Kidney glomerular epithelial cell (primary cell): ENCODE data around the gene RAB30.
"Not testable (repeated sequence)": the region's sequence is repeated elsewhere in the genome, so short reads cannot be mapped to it uniquely, and the experiment has no call there.

ENCODE experiments used
- DNase-seq: peaks from one replicate; lab custom pipeline; 2025; lab: John Stamatoyannopoulos, UW

RAB30 gene

GRCh38 chr11:83009999-83010398 is 61.7 kb downstream of the RAB30 start:
- DNase-seq, result no peak

DNA sequence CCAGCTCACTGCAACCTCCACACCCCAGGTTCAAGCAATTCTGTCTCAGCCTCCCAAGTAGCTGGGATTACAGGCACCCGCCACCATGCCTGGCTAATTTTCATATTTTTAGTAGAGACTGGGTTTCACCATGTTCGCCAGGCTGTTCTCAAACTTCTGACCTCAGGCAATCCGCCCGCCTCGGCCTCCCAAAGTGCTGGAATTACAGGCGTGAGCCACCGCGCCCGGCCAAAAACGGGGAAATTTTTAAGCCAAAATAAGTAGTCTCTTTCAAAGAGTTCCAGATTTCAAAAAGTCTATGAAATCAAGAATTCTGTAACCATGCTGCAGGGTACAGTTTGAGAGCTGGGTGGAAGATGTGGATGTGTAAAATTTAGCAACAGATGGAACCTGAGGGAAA is 62.6 kb downstream of the RAB30 start:
- not testable (repeated sequence) for DNase-seq

GRCh38 chr11:83008581-83008923 is 63.1 kb downstream of the RAB30 start:
- peak; percentile 44 for DNase-seq

DNA sequence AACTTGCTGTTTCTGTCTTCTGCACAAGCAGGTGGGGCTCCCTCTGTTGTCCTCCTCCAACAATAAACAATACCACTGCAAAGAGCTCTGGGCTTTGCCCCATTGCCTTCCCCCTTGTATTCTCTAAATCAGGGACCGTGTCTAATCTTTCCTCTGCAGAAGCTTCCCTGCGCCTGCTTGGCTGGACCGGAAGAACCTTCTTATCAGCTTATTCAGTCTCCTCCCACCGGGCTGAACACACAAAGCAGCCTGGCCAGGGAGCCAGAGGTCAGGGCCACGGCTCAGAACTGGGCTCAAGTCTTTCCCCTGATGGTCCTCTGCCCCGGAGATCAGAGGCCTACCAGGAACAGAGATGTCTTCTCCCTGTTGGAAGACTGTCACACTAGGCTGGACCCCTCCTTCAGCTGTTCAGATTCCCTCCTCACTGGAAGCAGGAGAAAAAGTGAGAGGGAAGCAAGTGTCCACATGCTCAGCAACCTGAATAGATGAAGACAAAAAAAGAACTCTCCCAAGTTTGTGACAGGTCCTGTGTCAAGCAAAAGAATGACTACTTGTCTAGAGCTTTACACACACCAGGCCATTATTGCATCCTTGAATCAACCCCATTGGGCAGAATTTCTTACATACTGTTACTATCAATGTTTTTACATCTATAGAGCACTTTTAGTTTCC is 63.7 kb downstream of the RAB30 start:
- peak; percentile 6 for DNase-seq

DNA sequence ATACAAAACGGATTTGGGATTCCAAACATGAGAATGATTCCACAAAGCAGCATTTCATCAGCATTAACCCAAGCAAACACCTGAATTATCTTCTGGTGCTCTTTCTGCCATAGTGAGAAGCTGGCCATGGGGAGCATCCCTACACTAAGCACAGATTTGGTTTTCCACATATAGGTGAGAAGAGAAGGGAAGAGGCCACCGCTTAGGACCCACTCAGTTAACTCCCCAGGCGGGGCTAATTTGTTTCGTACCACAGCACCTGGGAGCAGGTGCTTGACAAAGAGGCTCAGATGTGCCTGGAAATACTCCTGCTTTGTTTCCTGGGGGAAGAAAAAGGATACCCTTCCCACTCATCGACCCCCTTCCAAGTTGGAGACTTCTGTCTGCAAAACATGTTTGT is 64.2 kb downstream of the RAB30 start:
- DNase-seq, result no peak

GRCh38 chr11:83006877-83007330 is 64.8 kb downstream of the RAB30 start:
- DNase-seq, result no peak

DNA sequence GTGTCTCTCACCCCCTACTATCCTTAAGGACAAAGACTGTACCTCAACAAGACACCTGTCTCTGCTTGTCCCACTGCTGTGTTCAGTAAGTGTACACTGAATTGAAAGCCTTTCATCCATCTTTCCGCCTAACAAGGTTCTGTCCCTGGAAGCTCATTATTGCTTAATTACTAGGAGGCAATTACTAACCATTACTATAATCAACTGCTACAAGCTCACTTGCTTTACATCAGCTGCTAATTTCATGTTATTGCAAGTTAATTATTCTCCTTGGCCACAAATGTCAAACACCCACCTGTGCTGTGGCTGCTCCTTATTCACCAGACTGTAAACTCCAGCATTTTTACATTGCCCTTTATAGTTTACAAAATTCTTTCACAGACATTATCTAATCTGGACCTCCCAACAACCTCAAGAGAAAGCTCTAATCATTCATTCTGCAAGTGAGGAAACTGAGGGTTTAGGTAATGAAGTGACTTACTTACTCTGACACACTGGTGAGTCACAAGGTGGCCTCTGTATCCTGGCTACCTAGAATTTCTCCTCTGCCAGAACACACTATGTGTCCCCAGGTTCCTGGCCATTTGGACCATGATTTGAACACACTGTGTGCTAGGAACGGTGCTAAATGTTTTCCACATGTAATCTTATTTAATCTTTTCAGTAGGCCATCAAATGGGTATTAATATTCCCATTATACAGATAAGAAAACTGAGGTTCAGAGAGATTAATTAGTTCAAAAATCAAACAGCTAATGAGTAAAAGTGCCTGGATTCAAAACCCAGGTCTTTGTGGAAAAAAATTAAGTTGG is 66.7 kb downstream of the RAB30 start:
- DNase-seq, result peak; percentile 4

DNA sequence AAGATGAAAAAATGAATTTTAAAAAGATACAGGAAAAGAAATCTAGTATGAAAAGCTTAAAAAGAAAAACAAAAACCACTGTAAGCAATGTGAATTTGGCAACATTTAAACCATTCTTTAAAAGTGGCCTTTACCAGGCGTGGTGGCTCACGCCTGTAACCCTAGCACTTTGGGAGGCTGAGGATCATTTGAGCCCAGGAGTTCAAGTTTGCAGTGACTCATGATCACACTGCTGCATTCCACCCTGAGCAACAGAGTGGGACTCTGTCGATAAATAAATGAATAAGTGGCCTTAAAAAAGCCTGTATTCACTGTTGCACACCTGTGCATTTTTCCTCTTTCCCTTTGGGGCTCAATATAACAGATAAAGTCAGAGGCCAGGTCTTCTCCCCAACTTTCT is 69.2 kb downstream of the RAB30 start:
- no peak for DNase-seq

DNA sequence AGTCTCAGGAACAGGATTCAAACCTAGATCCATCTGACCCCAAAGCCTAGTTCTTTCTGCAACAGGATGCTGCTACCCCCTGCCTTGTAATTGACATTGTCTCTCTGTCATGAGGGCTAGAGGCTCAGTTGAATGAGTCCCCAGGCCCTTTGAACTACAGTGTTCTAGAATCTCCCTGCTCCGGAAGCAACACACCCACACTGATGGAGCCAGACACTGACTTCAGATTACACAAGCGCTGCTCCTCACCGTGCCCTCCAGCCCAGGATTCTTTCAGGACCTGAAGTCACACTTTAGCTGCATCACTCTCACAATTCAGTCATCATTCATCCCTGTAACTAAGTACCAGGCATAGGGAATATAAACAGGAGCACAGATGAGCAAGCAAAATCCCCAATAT is 69.6 kb downstream of the RAB30 start:
- DNase-seq, result no peak

DNA sequence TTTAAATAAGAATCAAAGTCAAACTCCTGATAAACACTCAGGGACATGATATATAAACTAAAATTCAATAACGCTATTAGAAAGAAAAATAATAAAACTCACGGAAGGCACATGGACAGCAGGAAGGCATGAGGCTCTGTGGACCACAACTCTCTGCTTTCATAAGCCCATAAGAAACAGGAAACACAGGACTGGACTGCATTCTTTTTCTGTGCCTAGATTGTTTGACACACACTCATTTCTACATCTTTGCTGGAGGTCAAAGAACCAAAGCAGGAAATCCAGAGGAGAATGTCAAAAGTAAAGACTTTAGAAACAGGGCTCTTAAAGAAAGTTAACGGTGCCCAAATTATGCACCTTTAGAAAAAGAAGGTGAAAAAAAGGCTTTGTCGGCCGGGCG is 71.3 kb downstream of the RAB30 start:
- no peak for DNase-seq

DNA sequence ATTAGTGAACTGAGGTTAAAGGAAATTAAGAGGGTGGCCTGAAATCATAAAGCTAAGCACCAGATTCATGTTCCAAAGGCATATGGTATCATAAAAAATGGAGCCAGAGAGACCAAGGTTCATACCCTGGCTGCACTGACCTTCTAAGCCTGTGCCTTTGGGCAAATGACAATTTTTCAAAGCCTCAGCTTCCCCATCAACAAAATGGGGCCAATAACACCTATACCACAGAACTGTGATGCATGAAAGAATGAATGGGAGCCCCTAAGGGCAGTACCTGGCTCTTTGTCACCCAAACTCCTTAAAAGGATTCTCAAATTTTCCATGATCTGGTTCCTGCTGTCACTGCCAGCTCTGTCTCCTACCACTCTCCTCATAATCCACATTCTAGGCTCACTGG is 72.5 kb downstream of the RAB30 start:
- DNase-seq, result no peak

- DNase-seq, result no peak
Measured at GRCh38 chr11:82998697-82999096, 73.0 kb downstream of the RAB30 start.

- DNase-seq, result no peak
Measured at GRCh38 chr11:82996966-82997606, 74.6 kb downstream of the RAB30 start.

DNA sequence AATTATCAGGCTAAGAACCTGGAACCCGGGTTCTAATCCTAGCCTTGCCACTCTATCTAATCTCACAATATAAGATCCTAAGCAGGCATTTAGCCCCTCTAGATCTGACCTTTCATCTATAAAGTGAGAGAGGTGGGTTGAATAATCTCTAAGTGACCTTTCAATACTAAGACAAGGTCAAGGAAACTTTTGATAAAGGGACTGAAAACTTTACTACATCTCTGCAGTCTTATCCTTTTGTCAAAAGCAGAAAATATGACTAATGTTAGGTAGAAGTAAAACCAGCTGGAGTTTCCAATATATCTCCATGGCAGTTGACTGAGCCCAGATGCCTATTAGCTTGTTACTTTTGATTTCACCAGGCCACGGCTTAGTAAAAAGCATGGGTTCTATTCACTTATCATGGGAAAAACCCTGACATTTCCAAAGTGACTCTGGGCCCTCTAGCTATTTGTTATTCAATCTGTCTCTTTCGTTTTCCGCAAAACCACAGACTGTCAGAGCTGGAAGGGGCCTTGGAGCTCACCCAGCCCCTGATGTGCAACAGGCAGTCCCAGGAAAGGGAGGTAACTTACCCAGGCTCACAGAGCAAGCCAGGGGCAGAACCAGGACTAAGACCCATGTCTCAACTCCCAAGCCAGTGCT is 75.8 kb downstream of the RAB30 start:
- no peak for DNase-seq

- no peak for DNase-seq
Measured at GRCh38 chr11:82995235-82995634, 76.5 kb downstream of the RAB30 start.

DNA sequence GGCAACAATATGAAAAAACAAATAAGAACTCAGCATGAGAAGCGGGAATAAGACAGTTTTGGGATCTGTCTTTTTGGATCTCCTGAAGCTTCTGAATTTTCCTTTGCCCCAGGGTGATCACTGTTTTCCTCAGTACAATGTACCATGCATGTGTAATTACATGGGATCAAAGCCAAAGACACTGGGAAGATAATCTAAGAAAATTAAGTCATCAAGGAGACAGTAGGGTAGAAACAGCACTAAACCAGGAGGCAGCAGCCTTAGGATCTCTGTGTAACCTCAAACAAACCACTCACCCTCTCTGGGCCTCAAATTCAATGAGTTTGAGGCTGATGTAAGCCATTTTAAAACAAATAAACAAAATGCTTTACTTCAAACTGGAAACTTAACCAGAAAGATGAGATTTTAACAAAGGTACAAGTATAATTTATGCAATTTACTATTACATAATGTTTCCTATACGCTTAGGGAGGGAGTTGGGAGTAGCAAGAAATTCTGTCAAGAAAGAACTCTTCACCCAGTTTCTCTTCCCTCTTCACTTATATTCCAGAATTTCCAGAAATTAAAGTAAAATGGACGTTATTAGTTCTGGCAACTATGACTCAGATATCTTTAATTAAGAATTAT is 77.0 kb downstream of the RAB30 start:
- no peak for DNase-seq

DNA sequence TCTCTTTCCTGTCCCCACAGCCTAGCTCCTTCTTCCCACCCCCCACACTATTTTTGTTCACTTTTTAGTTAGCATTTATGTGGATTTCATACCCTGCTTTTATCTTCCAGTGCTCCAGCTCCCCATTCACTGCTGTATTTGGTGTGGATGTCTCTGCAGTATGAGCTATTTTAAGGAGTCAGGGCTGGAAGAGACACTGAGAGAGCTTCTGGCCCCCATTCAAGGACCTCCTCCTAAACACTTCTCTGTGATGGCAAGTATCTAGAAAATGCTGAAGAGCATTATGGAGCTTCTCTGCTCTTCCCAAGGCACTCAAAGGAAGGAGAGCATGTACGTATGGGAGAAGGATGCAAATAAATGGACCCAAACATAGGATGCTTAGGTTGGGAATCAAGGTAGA is 79.5 kb downstream of the RAB30 start:
- DNase-seq, result no peak

GRCh38 chr11:82989628-82990404 is 81.9 kb downstream of the RAB30 start:
- DNase-seq, result no peak

GRCh38 chr11:82988936-82989627 is 82.6 kb downstream of the RAB30 start:
- DNase-seq, result no peak

DNA sequence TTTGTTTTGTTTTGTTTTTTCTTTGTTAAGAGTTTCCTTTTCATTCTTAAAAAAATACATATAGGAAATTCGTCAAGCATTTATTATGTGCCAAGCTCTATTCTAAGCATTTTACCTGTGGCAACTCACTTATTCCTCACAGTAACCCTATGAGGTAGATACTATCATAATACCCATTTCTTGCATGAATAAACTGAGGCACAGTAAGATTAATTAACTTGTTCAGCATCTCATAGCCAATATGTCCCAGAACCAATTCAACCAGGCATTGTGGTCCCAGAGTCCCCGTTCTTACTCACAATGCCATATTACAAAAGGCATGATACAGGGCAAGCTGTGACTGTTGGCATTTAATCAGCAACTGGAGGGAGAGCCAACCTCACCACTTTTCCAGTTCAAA is 83.7 kb downstream of the RAB30 start:
- DNase-seq, result no peak

DNA sequence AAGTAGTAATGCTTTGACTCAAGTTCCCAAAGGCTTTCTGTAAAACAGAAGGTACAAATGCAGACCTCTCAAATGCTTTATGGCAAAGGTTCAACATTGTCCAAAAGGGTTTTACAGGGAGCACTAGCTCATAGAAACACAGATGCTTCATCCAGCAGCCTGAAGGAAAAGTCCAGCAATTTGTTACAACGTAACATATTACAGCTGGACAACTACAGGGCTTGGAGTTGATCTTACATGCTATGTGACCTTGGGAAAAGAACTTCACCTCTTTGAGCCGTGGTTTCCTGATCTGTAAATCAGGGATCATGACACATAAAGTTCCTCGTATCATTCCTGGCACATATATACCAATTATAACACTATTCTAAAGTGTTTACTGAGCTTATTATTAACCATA is 85.3 kb downstream of the RAB30 start:
- DNase-seq, result no peak
